Measurements from ENCODE around the gene DGKA.
A peak's percentile ranks its signal among the peaks of the same experiment; 100 is the strongest.

DNA sequence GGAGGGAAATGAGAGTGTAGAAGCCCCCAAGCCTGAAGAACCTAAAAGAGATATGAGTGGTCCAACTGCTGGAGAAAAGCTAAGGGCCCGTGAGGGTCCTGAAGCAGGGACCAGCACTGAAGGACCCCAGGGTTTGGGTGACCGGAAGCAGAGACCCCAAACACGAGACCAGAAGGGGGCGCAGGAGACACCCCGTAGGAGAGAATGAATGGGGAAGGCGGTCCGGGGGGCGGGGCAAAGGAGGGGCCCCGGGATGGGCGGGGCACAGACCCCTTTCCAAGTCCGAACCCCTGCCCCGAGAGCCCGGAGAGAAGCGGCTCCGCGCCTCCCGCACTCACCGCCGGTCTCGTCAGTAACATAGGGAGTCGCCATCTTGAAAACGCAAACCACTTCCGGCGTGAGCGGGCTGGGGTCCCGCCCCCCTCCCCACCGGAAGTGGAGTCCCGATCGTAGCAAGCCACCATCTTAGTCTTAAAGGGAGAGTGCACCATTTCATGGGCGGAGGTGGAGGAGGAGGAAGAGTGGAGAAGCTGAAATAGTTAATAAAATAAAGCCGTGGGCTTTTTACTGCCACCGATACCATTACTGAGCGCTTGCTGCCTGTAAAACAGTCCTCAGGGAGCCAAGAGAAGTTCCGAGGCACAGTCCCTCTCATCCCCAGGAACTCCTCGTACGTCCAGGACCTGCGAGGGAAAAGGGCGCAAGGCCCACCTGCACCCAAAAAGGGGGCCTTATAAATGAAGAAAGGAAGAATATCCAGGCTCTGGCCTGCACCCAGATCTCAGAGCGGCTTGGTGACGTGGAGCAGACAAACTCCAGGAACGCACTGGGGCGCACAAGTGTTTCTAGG is 4.0 kb upstream of the DGKA start:
- TF ChIP-seq, protein P1, sequence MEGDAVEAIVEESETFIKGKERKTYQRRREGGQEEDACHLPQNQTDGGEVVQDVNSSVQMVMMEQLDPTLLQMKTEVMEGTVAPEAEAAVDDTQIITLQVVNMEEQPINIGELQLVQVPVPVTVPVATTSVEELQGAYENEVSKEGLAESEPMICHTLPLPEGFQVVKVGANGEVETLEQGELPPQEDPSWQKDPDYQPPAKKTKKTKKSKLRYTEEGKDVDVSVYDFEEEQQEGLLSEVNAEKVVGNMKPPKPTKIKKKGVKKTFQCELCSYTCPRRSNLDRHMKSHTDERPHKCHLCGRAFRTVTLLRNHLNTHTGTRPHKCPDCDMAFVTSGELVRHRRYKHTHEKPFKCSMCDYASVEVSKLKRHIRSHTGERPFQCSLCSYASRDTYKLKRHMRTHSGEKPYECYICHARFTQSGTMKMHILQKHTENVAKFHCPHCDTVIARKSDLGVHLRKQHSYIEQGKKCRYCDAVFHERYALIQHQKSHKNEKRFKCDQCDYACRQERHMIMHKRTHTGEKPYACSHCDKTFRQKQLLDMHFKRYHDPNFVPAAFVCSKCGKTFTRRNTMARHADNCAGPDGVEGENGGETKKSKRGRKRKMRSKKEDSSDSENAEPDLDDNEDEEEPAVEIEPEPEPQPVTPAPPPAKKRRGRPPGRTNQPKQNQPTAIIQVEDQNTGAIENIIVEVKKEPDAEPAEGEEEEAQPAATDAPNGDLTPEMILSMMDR (IDR thresholded peaks at IDR 0.05): peak; percentile 60 to 91 (median 76)
- peak; percentile 59 to 64 for TF ChIP-seq POLR2A (IDR thresholded peaks at IDR 0.05)
